SU-DHL-6 (cell line): ENCODE measurements around the gene CYTH1.
A peak's percentile ranks its signal among the peaks of the same experiment; 100 is the strongest.

Experiments
- H2AFZ ChIP-seq: fragments of 200-600 bp; sonication (generic); 2 replicates; pipeline ENCODE4 v1.6.1; 2014; ENCODE audit warnings: low read depth, mild to moderate bottlenecking, moderate library complexity, mixed read lengths, antibody characterized with exemption, low read length; ENCODE audit not compliant: severe bottlenecking
- H3F3A ChIP-seq: fragments of 200-600 bp; shearing (Covaris generic); 2 replicates; pipeline ENCODE4 v1.6.0; 2016; ENCODE audit warnings: antibody characterized with exemption, mild to moderate bottlenecking; ENCODE audit not compliant: insufficient read depth
- H3K27ac ChIP-seq: fragments of 200-600 bp; sonication (generic); 2 replicates; pipeline ENCODE4 v1.5.1; 2016; ENCODE audit warnings: low read depth, mild to moderate bottlenecking, low read length, moderate library complexity, mixed read lengths
- H3K27me3 ChIP-seq: fragments of 200-600 bp; sonication (generic), shearing (Covaris generic); 2 replicates; pipeline ENCODE4 v1.6.0; 2014; ENCODE audit warnings: mild to moderate bottlenecking, low read length
- H3K36me3 ChIP-seq: fragments of 200-600 bp; sonication (generic); 2 replicates; pipeline ENCODE4 v1.6.1; 2014; ENCODE audit warnings: mild to moderate bottlenecking, low read length, mixed read lengths
- H3K4me2 ChIP-seq: fragments of 300-600, 200-600 bp; shearing (Covaris generic), sonication (generic); 2 replicates; pipeline ENCODE4 v1.6.0; 2014; ENCODE audit warnings: low read length, low read depth, mild to moderate bottlenecking; ENCODE audit not compliant: poor library complexity, severe bottlenecking
- H3K4me3 ChIP-seq: fragments of 200-600 bp; sonication (generic); 2 replicates; pipeline ENCODE4 v1.5.1; 2014; ENCODE audit warnings: antibody characterized with exemption, low read length, mild to moderate bottlenecking, mixed read lengths; ENCODE audit not compliant: insufficient read depth, poor library complexity, severe bottlenecking
- H3K79me2 ChIP-seq: fragments of 200-600 bp; sonication (generic); 2 replicates; pipeline ENCODE4 v1.6.1; 2014; ENCODE audit warnings: mild to moderate bottlenecking, low read length, moderate library complexity; ENCODE audit not compliant: insufficient read depth
- H3K9ac ChIP-seq: fragments of 200-600 bp; sonication (generic); 2 replicates; pipeline ENCODE4 v1.7.0; 2014; ENCODE audit warnings: mild to moderate bottlenecking, low read length
- H3K9me2 ChIP-seq: fragments of 200-600 bp; sonication (generic); replicated peaks from 2 replicates; pipeline ENCODE4 v1.6.1; 2014; ENCODE audit warnings: low read length; ENCODE audit not compliant: insufficient read depth
- H3K9me3 ChIP-seq: fragments of 200-600 bp; sonication (generic); 2 replicates; pipeline ENCODE4 v1.6.1; 2014; ENCODE audit warnings: low read length, mixed read lengths; ENCODE audit not compliant: insufficient read depth
- H4K20me1 ChIP-seq: fragments of 200-600 bp; sonication (generic); 2 replicates; pipeline ENCODE4 v1.6.1; 2014; ENCODE audit warnings: low read depth, mild to moderate bottlenecking, antibody characterized with exemption, low read length, moderate library complexity, mixed read lengths
- CTCF ChIP-seq: fragments of 200-600 bp; sonication (generic); IDR thresholded peaks from one replicate; pipeline ENCODE4 v1.5.1; 2017; ENCODE audit warnings: antibody characterized with exemption, mild to moderate bottlenecking, low read length, moderate library complexity; ENCODE audit not compliant: insufficient read depth, poor library complexity, severe bottlenecking
- EZH2phosphoT487 ChIP-seq: fragments of 200-600 bp; sonication (generic), shearing (Covaris generic); conservative IDR thresholded peaks from 2 replicates; pipeline ENCODE4 v1.6.1; 2018; ENCODE audit warnings: mild to moderate bottlenecking, antibody characterized with exemption, low read length, moderate library complexity, mixed read lengths

CYTH1 gene

GRCh38 chr17:78787444-78787843 lies 5.4 kb upstream of the CYTH1 start:
- H3F3A ChIP-seq, result peaks cover 9% of the 10 kb centered on the region; the same call in 1 of the 2 replicates
- no peaks in the 10 kb centered on the region for H3K36me3 ChIP-seq
- no peaks in the 10 kb centered on the region for H3K9me3 ChIP-seq
- no peaks in the 10 kb centered on the region for H3K79me2 ChIP-seq
- no peak overlapping the region for H3K4me2 ChIP-seq
- no peaks in the 10 kb centered on the region for H3K9me2 ChIP-seq
- no peak overlapping the region for H3K9ac ChIP-seq
- no peak overlapping the region for H3K4me3 ChIP-seq
- no peak overlapping the region for H3K27ac ChIP-seq
- H4K20me1 ChIP-seq, result no peaks in the 10 kb centered on the region
- no peaks in the 10 kb centered on the region for H3K27me3 ChIP-seq
- TF ChIP-seq CTCF (peak; percentile 24), EZH2phosphoT487 (no peak)
- no peak overlapping the region for H2AFZ ChIP-seq

- Histone ChIP-seq H3K9ac (no peak overlapping the region), H3K79me2 (peaks cover 7% of the 10 kb centered on the region; the same call in 1 of the 2 replicates), H4K20me1 (no peaks in the 10 kb centered on the region), H3F3A (peaks cover 16% of the 10 kb centered on the region), H3K4me3 (no peak overlapping the region), H3K9me3 (no peaks in the 10 kb centered on the region), H2AFZ (no peak overlapping the region), H3K27me3 (no peaks in the 10 kb centered on the region), H3K9me2 (no peaks in the 10 kb centered on the region), H3K27ac (no peak overlapping the region), H3K36me3 (no peaks in the 10 kb centered on the region), H3K4me2 (no peak overlapping the region)
- TF ChIP-seq EZH2phosphoT487 (no peak), CTCF (no peak)
Observed at GRCh38 chr17:78785663-78786057, 3.6 kb upstream of the CYTH1 start.

- H4K20me1 ChIP-seq, result no peaks in the 10 kb centered on the region
- H3F3A ChIP-seq, result peaks cover 17% of the 10 kb centered on the region
- no peaks in the 10 kb centered on the region for H3K9me3 ChIP-seq
- H3K4me2 ChIP-seq, result no peak overlapping the region
- no peak overlapping the region for H2AFZ ChIP-seq
- H3K9me2 ChIP-seq, result no peaks in the 10 kb centered on the region
- no peaks in the 10 kb centered on the region for H3K36me3 ChIP-seq
- no peak for TF ChIP-seq EZH2phosphoT487
- no peak for TF ChIP-seq CTCF
- no peak overlapping the region for H3K9ac ChIP-seq
- H3K27ac ChIP-seq, result no peak overlapping the region
- H3K4me3 ChIP-seq, result no peak overlapping the region
- peaks cover 12% of the 10 kb centered on the region for H3K79me2 ChIP-seq
- H3K27me3 ChIP-seq, result no peaks in the 10 kb centered on the region
Observed at GRCh38 chr17:78785011-78785662, 3.1 kb upstream of the CYTH1 start.
